Brain microvascular endothelial cell (primary cell): Measurements from ENCODE around the gene IL21.

Experiments used
- DNase-seq: peaks from one replicate; pipeline ENCODE4 v3.0.0-alpha.2; 2020
- H3K27ac ChIP-seq: fragments of 250-450 bp; sonication (Bioruptor Pico); 2 replicates; pipeline ENCODE4 v1.5.1; 2020; ENCODE audit warnings: mild to moderate bottlenecking, moderate library complexity
- H3K27me3 ChIP-seq: fragments of 250-450 bp; sonication (Bioruptor Pico); replicated peaks from 2 replicates; pipeline ENCODE4 v1.5.1; 2020; ENCODE audit warnings: mild to moderate bottlenecking
- H3K36me3 ChIP-seq: fragments of 250-450 bp; sonication (Bioruptor Pico); replicated peaks from 2 replicates; pipeline ENCODE4 v1.5.1; 2020; ENCODE audit warnings: mild to moderate bottlenecking
- H3K4me3 ChIP-seq: 2 replicates; pipeline ENCODE4 v1.5.1; 2011; ENCODE audit warnings: low read depth, mild to moderate bottlenecking, control low read depth, low read length, moderate library complexity
- CTCF ChIP-seq: IDR thresholded peaks from 2 replicates; pipeline ENCODE4 v1.5.1; 2011; ENCODE audit warnings: low read depth, mild to moderate bottlenecking, moderate library complexity, low read length, control low read depth, inconsistent platforms; ENCODE audit errors: missing control alignments
- in situ Hi-C: cut with HindIII; loops from 2 replicates; pipeline ENCODE4 v1.10.0; 2017; ENCODE audit warnings: low sequenced_read_pairs, low pct_ligation_motif_present

IL21 gene

GRCh38 chr4:122639181-122639580 lies 18.3 kb upstream of the IL21 start:
- H3K36me3 ChIP-seq = no peaks in the 10 kb centered on the region
- H3K4me3 ChIP-seq = no peak overlapping the region
- no peak overlapping the region for H3K27ac ChIP-seq
- in situ Hi-C loops = no loop called here
- no peak for TF ChIP-seq CTCF
- H3K27me3 ChIP-seq = no peaks in the 10 kb centered on the region
- no peak for DNase-seq

- no peak for TF ChIP-seq CTCF
- in situ Hi-C loops = no loop called here
- H3K27ac ChIP-seq = no peak overlapping the region
Measured at GRCh38 chr4:122636697-122637096, 15.8 kb upstream of the IL21 start.

GRCh38 chr4:122635205-122635604 lies 14.3 kb upstream of the IL21 start:
- H3K36me3 ChIP-seq = no peaks in the 10 kb centered on the region
- in situ Hi-C loops = no loop called here
- H3K4me3 ChIP-seq = no peak overlapping the region
- DNase-seq = no peak
- TF ChIP-seq CTCF = no peak
- no peak overlapping the region for H3K27ac ChIP-seq
- no peaks in the 10 kb centered on the region for H3K27me3 ChIP-seq

More at GRCh38 chr4:122636697-122637096, 15.8 kb upstream of the IL21 start:
- no peaks in the 10 kb centered on the region for H3K27me3 ChIP-seq
- H3K36me3 ChIP-seq = no peaks in the 10 kb centered on the region
- no peak overlapping the region for H3K4me3 ChIP-seq
- DNase-seq = no peak

- Histone ChIP-seq H3K27me3 (no peaks in the 10 kb centered on the region), H3K27ac (no peak overlapping the region), H3K4me3 (no peak overlapping the region), H3K36me3 (no peaks in the 10 kb centered on the region)
- no peak for DNase-seq
- no peak for TF ChIP-seq CTCF
- in situ Hi-C loops = no loop called here
Measured at GRCh38 chr4:122633211-122633610, 12.3 kb upstream of the IL21 start.

GRCh38 chr4:122632396-122633143 lies 11.7 kb upstream of the IL21 start:
- no peak for TF ChIP-seq CTCF
- in situ Hi-C loops = no loop called here
- H3K27me3 ChIP-seq = no peaks in the 10 kb centered on the region
- H3K36me3 ChIP-seq = no peaks in the 10 kb centered on the region
- H3K4me3 ChIP-seq = no peak overlapping the region
- no peak for DNase-seq
- H3K27ac ChIP-seq = no peak overlapping the region

- Histone ChIP-seq H3K36me3 (no peaks in the 10 kb centered on the region), H3K4me3 (no peak overlapping the region), H3K27me3 (no peaks in the 10 kb centered on the region), H3K27ac (no peak overlapping the region)
- no peak for TF ChIP-seq CTCF
- in situ Hi-C loops = no loop called here
- peak; percentile 17 for DNase-seq
Measured at GRCh38 chr4:122625156-122625555, 4.3 kb upstream of the IL21 start.
